GOT3 (cell line): ENCODE data around the gene FAM229A.

Experiments
- DNase-seq: peaks from one replicate; lab custom pipeline; 2025; ENCODE audit warnings: mixed read lengths; lab: John Stamatoyannopoulos, UW

The FAM229A gene

GRCh38 chr1:32350785-32351398, 11.4 kb downstream of the FAM229A start:
- no peak for DNase-seq

GRCh38 chr1:32349211-32349708, 13.0 kb downstream of the FAM229A start:
- DNase-seq: no peak

GRCh38 chr1:32346532-32347157, 15.6 kb downstream of the FAM229A start:
- DNase-seq: no peak

- no peak for DNase-seq
Observed at GRCh38 chr1:32345289-32345827, 16.9 kb downstream of the FAM229A start.

- no peak for DNase-seq
Observed at GRCh38 chr1:32342704-32343103, 19.6 kb downstream of the FAM229A start.

GRCh38 chr1:32341971-32342370, 20.3 kb downstream of the FAM229A start:
- DNase-seq: no peak

GRCh38 chr1:32341186-32341757, 21.0 kb downstream of the FAM229A start:
- no peak for DNase-seq

GRCh38 chr1:32339363-32339978, 22.8 kb downstream of the FAM229A start:
- DNase-seq: no peak

GRCh38 chr1:32338637-32339145, 23.6 kb downstream of the FAM229A start:
- no peak for DNase-seq

GRCh38 chr1:32337855-32338636, 24.2 kb downstream of the FAM229A start:
- no peak for DNase-seq

- DNase-seq: no peak
Observed at GRCh38 chr1:32336963-32337675, 25.2 kb downstream of the FAM229A start.

GRCh38 chr1:32336591-32336932, 25.7 kb downstream of the FAM229A start:
- DNase-seq: no peak

GRCh38 chr1:32335790-32336590, 26.3 kb downstream of the FAM229A start, which contains the start of gene MARCKSL1:
Gene MARCKSL1 (minus strand): TSS chr1:32336233. CDS start chr1:32336033, 200 bp downstream.
- DNase-seq: no peak

- no peak for DNase-seq
Observed at GRCh38 chr1:32335535-32335789, 26.8 kb downstream of the FAM229A start.

- DNase-seq: no peak
Observed at GRCh38 chr1:32334864-32335534, 27.3 kb downstream of the FAM229A start.

- no peak for DNase-seq
Observed at GRCh38 chr1:32334274-32334861, 27.9 kb downstream of the FAM229A start.

- no peak for DNase-seq
Observed at GRCh38 chr1:32333251-32333963, 28.9 kb downstream of the FAM229A start.

- DNase-seq: no peak
Observed at GRCh38 chr1:32332290-32333079, 29.8 kb downstream of the FAM229A start.
